ENCODE data around the gene SCAMP1. TPM values are rescaled to one million over a fixed set of nuclear protein-coding genes. Genes with fewer than 3 reads are reported as not detected.

SCAMP1 gene
- total RNA-seq, 1 experiment from 2014 or later, result 36.0 TPM

GRCh38 chr5:78505860-78506259, 145.4 kb downstream of the SCAMP1 start:
- Histone ChIP-seq H3K9me3 (ENCODE audit: control insufficient read depth, low read depth, low read length) (no peaks in the 10 kb centered on the region), H2AFZ (ENCODE audit: low read length) (no peak overlapping the region), H3K27me3 (ENCODE audit: insufficient read depth, low read length) (no peaks in the 10 kb centered on the region), H3T11ph (ENCODE audit: low read length) (no peak overlapping the region), H3K56ac (ENCODE audit: insufficient read length, low read depth, low read length) (no peak overlapping the region), H3K23ac (ENCODE audit: insufficient read length, low read depth, low read length) (no peak overlapping the region), H2BK120ac (ENCODE audit: low read depth, low read length, poor library complexity, severe bottlenecking) (no peak overlapping the region), H3K9ac (ENCODE audit: extremely low read depth, insufficient read length, low read length) (no peak overlapping the region), H2AK5ac (ENCODE audit: insufficient read length, low read length) (no peak overlapping the region), H4K91ac (ENCODE audit: insufficient read length, low read depth, low read length) (no peak overlapping the region), H2BK15ac (ENCODE audit: low read depth, low read length) (no peak overlapping the region), H3K14ac (ENCODE audit: insufficient read depth, low read length) (no peak overlapping the region), H3K4ac (ENCODE audit: low read depth, low read length) (no peak overlapping the region), H4K20me1 (ENCODE audit: control insufficient read depth, insufficient read depth, insufficient read length) (no peaks in the 10 kb centered on the region), H2BK12ac (ENCODE audit: insufficient read length, low read depth, low read length) (no peak overlapping the region), H3K23me2 (ENCODE audit: insufficient read length, low read depth, low read length, poor library complexity, severe bottlenecking) (no peaks in the 10 kb centered on the region), H4K8ac (replicated peaks; ENCODE audit: insufficient read length, low read depth, low read length) (no peak overlapping the region), H3K4me2 (ENCODE audit: insufficient read depth, insufficient read length, low read length) (no peak overlapping the region), H2BK5ac (ENCODE audit: insufficient read length, low read length) (no peak overlapping the region), H3K79me1 (ENCODE audit: insufficient read depth, low read depth, low read length, poor library complexity, severe bottlenecking) (no peaks in the 10 kb centered on the region), H3K79me2 (ENCODE audit: insufficient read depth, low read length) (no peaks in the 10 kb centered on the region; the same call in 1 of the 2 replicates), H3K27ac (ENCODE audit: insufficient read length, low read depth, low read length) (no peak overlapping the region), H3K18ac (ENCODE audit: insufficient read length, low read depth, low read length) (no peak overlapping the region), H3K4me1 (ENCODE audit: insufficient read depth, low read length) (peaks cover 6% of the 10 kb centered on the region; the same call in 1 of the 2 replicates), H4K5ac (ENCODE audit: insufficient read length, low read depth, low read length) (no peak overlapping the region), H2BK20ac (ENCODE audit: low read depth, low read length, poor library complexity, severe bottlenecking) (no peak overlapping the region)
- H3K27ac Mint-ChIP-seq, result peak overlapping the region in 1 of 3 experiments; percentile 53; a peak in 1 of 7 replicates
- no peak for DNase-seq
- peaks cover 2% of the 10 kb centered on the region; the same call in 1 of the 2 replicates for H3K27me3 Mint-ChIP-seq (ENCODE audit: low read depth)
- WGBS (ENCODE audit: extremely low coverage, insufficient read length, low lambda C conversion rate), result no CpG with 5 or more reads among the region's 2 CpGs
- H3K4me1 Mint-ChIP-seq, result peaks cover 45 to 51% of the 10 kb centered on the region in 2 experiments
- H3K9me3 Mint-ChIP-seq, result no peaks in the 10 kb centered on the region
- H3K4me3 Mint-ChIP-seq, result no peak overlapping the region
- no peak for TF ChIP-seq CTCF (conservative IDR thresholded peaks at IDR 0.05)
- H3K36me3 Mint-ChIP-seq (ENCODE audit: insufficient read depth in 1 of 3, low read depth in 3 of 3), result peaks cover 0 to 14% (median 2%) of the 10 kb centered on the region in 3 experiments; a peak in 4 of 7 replicates
